Liver (tissue), 3 donors: Measurements from ENCODE around the gene SPO11.

ENCODE experiments used
- ATF3 ChIP-seq: IDR thresholded peaks from 2 replicates; pipeline ENCODE4 v1.6.1; 2016; ENCODE audit warnings: antibody characterized with exemption
- CTCF ChIP-seq: fragments of 150-350 bp; IDR thresholded peaks from 2 replicates; pipeline ENCODE4 v1.5.1; 2017; ENCODE audit warnings: improper control_type of control experiment, low read depth, low read length; ENCODE audit not compliant: missing input control
- FOXA2 ChIP-seq: IDR thresholded peaks from 2 replicates; pipeline ENCODE4 v1.6.1; 2016; ENCODE audit warnings: antibody characterized with exemption
- GABPA ChIP-seq, 2 donors: IDR thresholded peaks in 1 of 2; conservative IDR thresholded peaks in 1 of 2; 2 replicates each; pipeline ENCODE4 v1.6.1; 2016; ENCODE audit warnings: antibody characterized with exemption in 2 of 2, mild to moderate bottlenecking in 1 of 2, moderate library complexity in 1 of 2
- JUND ChIP-seq, 2 donors: IDR thresholded peaks; 2 replicates each; pipeline ENCODE4 v1.6.1; 2016; ENCODE audit warnings: antibody characterized with exemption in 2 of 2
- MAX ChIP-seq: IDR thresholded peaks from 2 replicates; pipeline ENCODE4 v1.6.1; 2016; ENCODE audit warnings: antibody characterized with exemption
- NR2F2 ChIP-seq: IDR thresholded peaks from 2 replicates; pipeline ENCODE4 v1.6.1; 2016; ENCODE audit warnings: antibody characterized with exemption
- RAD21 ChIP-seq, 2 donors: IDR thresholded peaks; 2 replicates each; pipeline ENCODE4 v1.6.1; 2016; ENCODE audit warnings: antibody characterized with exemption in 2 of 2, mild to moderate bottlenecking in 2 of 2
- REST ChIP-seq: IDR thresholded peaks from 2 replicates; pipeline ENCODE4 v1.6.1; 2016; ENCODE audit warnings: antibody characterized with exemption, mild to moderate bottlenecking
- RXRA ChIP-seq, 2 donors: IDR thresholded peaks; 2 replicates each; pipeline ENCODE4 v1.6.1; 2017 to 2018; ENCODE audit warnings: antibody characterized with exemption in 2 of 2, mild to moderate bottlenecking in 1 of 2
- TAF1 ChIP-seq: conservative IDR thresholded peaks from 2 replicates; pipeline ENCODE4 v1.6.1; 2016; ENCODE audit warnings: antibody characterized with exemption, mild to moderate bottlenecking
- YY1 ChIP-seq: IDR thresholded peaks from 2 replicates; pipeline ENCODE4 v1.6.1; 2016; ENCODE audit warnings: antibody characterized with exemption, mild to moderate bottlenecking
- ZBTB33 ChIP-seq: IDR thresholded peaks from 2 replicates; pipeline ENCODE4 v1.6.1; 2016; ENCODE audit warnings: antibody characterized with exemption
- donor health status: healthy.
- donor health status: healthy.

GRCh38 chr20:57378107-57378506, 48.5 kb downstream of the SPO11 start:
- no peak for TF ChIP-seq NR2F2
- no peak for TF ChIP-seq JUND (IDR thresholded peaks at IDR 0.05)
- no peak for TF ChIP-seq CTCF
- TF ChIP-seq FOXA2, result no peak
- no peak for TF ChIP-seq MAX
- no peak for TF ChIP-seq YY1
- no peak for TF ChIP-seq RXRA (IDR thresholded peaks at IDR 0.05)
- TF ChIP-seq RAD21 (IDR thresholded peaks at IDR 0.05), result no peak
- TF ChIP-seq REST, result no peak
- no peak for TF ChIP-seq TAF1
- no peak for TF ChIP-seq ZBTB33
- no peak for TF ChIP-seq GABPA (IDR thresholded peaks at IDR 0.05 in 1 of 2, conservative IDR thresholded peaks at IDR 0.05 in 1 of 2)
- no peak for TF ChIP-seq ATF3
